Osteoblast (primary cell): ENCODE data around the gene OR5J2. TPM values are rescaled to one million over a fixed set of nuclear protein-coding genes. Genes with fewer than 3 reads are reported as not detected.

Experiments
- DNase-seq: peaks from one replicate; pipeline ENCODE4 v3.0.0; 2011; ENCODE audit warnings: low spot score, mixed read lengths; ENCODE audit not compliant: insufficient read length; ENCODE audit errors: missing footprints
- H2AFZ ChIP-seq: 2 replicates; pipeline ENCODE4 v1.6.0; 2011; ENCODE audit warnings: mild to moderate bottlenecking, low read length
- H3K27ac ChIP-seq: 2 replicates; pipeline ENCODE4 v1.5.1; 2011; ENCODE audit warnings: mild to moderate bottlenecking, low read depth, low read length, moderate library complexity
- H3K27me3 ChIP-seq: 2 replicates; pipeline ENCODE4 v1.6.0; 2012; ENCODE audit warnings: mild to moderate bottlenecking, control low read depth, inconsistent platforms, low read length, moderate library complexity; ENCODE audit not compliant: insufficient read depth
- H3K36me3 ChIP-seq: 2 replicates; pipeline ENCODE4 v1.5.1; 2011; ENCODE audit warnings: mild to moderate bottlenecking, low read length, control low read depth, moderate library complexity; ENCODE audit not compliant: insufficient read depth
- H3K4me1 ChIP-seq: 2 replicates; pipeline ENCODE4 v1.5.1; 2011; ENCODE audit warnings: mild to moderate bottlenecking, low read length, control low read depth, moderate library complexity; ENCODE audit not compliant: insufficient read depth
- H3K4me2 ChIP-seq: 2 replicates; pipeline ENCODE4 v1.6.0; 2011; ENCODE audit warnings: mild to moderate bottlenecking, low read length; ENCODE audit not compliant: insufficient read depth
- H3K4me3 ChIP-seq: fragments of 200-600 bp; sonication (generic); 3 replicates; pipeline ENCODE4 v1.5.1; 2012; ENCODE audit warnings: mild to moderate bottlenecking, low read length, inconsistent platforms; ENCODE audit not compliant: insufficient read depth
- H3K79me2 ChIP-seq: 2 replicates; pipeline ENCODE4 v1.6.0; 2012; ENCODE audit warnings: mild to moderate bottlenecking, low read length, control low read depth, inconsistent platforms; ENCODE audit not compliant: insufficient read depth
- H3K9me3 ChIP-seq: 2 replicates; pipeline ENCODE4 v1.5.1; 2011; ENCODE audit warnings: low read depth, low read length, control low read depth
- H4K20me1 ChIP-seq: 2 replicates; pipeline ENCODE4 v1.6.0; 2012; ENCODE audit warnings: mild to moderate bottlenecking, low read length, control low read depth; ENCODE audit not compliant: insufficient read depth
- total RNA-seq: library from RNA; depleted of rRNA; stranded (reverse); fragments of >200 nt; gene quantifications from 2 replicates; pipeline ENCODE4 v1.2.3, GENCODE V29; 2012
- TF ChIP-seq, protein P1 (sequence below): IDR thresholded peaks from 2 replicates; pipeline ENCODE4 v1.5.1; 2011; ENCODE audit warnings: mild to moderate bottlenecking, low read depth, low read length, moderate library complexity; ENCODE audit errors: extremely low read depth

The OR5J2 gene
- total RNA-seq, 1 donor: not detected

DNA sequence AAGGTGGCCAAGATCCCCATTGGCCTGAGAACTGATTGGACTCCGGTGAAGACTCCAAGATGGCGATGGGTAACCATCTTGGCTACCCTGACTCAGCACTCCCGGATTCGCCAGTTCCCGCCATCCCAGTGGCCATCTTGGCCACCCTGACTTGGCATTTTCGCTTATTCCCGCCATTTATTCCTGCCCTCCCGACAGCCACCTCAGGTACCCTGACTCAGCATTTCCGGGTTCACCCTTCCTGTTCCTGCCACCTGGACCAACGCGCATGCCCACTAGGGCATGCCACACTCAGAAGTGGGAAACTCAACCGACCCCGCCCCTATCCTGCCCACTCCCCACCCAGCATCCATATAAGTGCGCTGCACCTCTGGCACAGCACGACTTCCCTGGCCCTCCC is 24.1 kb upstream of the OR5J2 start:
- no peaks in the 10 kb centered on the region for H3K9me3 ChIP-seq
- H2AFZ ChIP-seq: no peak overlapping the region

GRCh38 chr11:56160217-56160616 is 16.2 kb upstream of the OR5J2 start, which contains the start of gene OR8K5:
Gene OR8K5, minus strand, starts transcription at chr11:56160317. Its CDS starts 0 bp downstream, at chr11:56160317.
- H3K79me2 ChIP-seq: no peaks in the 10 kb centered on the region
- TF ChIP-seq, protein P1, sequence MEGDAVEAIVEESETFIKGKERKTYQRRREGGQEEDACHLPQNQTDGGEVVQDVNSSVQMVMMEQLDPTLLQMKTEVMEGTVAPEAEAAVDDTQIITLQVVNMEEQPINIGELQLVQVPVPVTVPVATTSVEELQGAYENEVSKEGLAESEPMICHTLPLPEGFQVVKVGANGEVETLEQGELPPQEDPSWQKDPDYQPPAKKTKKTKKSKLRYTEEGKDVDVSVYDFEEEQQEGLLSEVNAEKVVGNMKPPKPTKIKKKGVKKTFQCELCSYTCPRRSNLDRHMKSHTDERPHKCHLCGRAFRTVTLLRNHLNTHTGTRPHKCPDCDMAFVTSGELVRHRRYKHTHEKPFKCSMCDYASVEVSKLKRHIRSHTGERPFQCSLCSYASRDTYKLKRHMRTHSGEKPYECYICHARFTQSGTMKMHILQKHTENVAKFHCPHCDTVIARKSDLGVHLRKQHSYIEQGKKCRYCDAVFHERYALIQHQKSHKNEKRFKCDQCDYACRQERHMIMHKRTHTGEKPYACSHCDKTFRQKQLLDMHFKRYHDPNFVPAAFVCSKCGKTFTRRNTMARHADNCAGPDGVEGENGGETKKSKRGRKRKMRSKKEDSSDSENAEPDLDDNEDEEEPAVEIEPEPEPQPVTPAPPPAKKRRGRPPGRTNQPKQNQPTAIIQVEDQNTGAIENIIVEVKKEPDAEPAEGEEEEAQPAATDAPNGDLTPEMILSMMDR: no peak
- no peaks in the 10 kb centered on the region for H3K36me3 ChIP-seq
- H3K27ac ChIP-seq: no peak within 1 kb of the TSS
- H3K27me3 ChIP-seq: no peaks in the 10 kb centered on the region
- H3K4me1 ChIP-seq: no peaks in the 10 kb centered on the region
- H4K20me1 ChIP-seq: no peaks in the 10 kb centered on the region
- H2AFZ ChIP-seq: no peak within 1 kb of the TSS
- H3K4me3 ChIP-seq: no peak within 1 kb of the TSS
- no peaks in the 10 kb centered on the region for H3K9me3 ChIP-seq
- H3K4me2 ChIP-seq: no peak within 1 kb of the TSS
- DNase-seq: no peak

More for the DNA sequence above, 24.1 kb upstream of the OR5J2 start:
- DNase-seq: no peak
- TF ChIP-seq, protein P1: no peak
- Histone ChIP-seq H3K4me2 (no peak overlapping the region), H3K4me1 (no peaks in the 10 kb centered on the region), H3K79me2 (no peaks in the 10 kb centered on the region), H4K20me1 (no peaks in the 10 kb centered on the region), H3K36me3 (no peaks in the 10 kb centered on the region), H3K4me3 (no peak overlapping the region), H3K27ac (no peak overlapping the region), H3K27me3 (no peaks in the 10 kb centered on the region)

- Histone ChIP-seq H3K36me3 (no peaks in the 10 kb centered on the region), H4K20me1 (no peaks in the 10 kb centered on the region), H3K4me3 (no peak overlapping the region), H3K4me2 (no peak overlapping the region), H3K9me3 (no peaks in the 10 kb centered on the region), H2AFZ (no peak overlapping the region), H3K27me3 (no peaks in the 10 kb centered on the region), H3K79me2 (no peaks in the 10 kb centered on the region), H3K4me1 (no peaks in the 10 kb centered on the region), H3K27ac (no peak overlapping the region)
- TF ChIP-seq, protein P1: no peak
- no peak for DNase-seq
Observed at GRCh38 chr11:56163804-56164203, 12.6 kb upstream of the OR5J2 start.

- Histone ChIP-seq H3K36me3 (no peaks in the 10 kb centered on the region), H3K4me1 (no peaks in the 10 kb centered on the region), H3K4me3 (no peak overlapping the region), H3K9me3 (peaks cover 1% of the 10 kb centered on the region), H3K27ac (no peak overlapping the region), H3K4me2 (no peak overlapping the region), H3K79me2 (no peaks in the 10 kb centered on the region), H2AFZ (no peak overlapping the region), H3K27me3 (no peaks in the 10 kb centered on the region), H4K20me1 (no peaks in the 10 kb centered on the region)
- TF ChIP-seq, protein P1: no peak
- DNase-seq: no peak
Observed at GRCh38 chr11:56172256-56172830, 4.1 kb upstream of the OR5J2 start.
